HG03066 (cell line): ENCODE data around the gene SNRNP200.
"Not testable (repeated sequence)": the region's sequence is repeated elsewhere in the genome, so short reads cannot be mapped to it uniquely, and the experiment has no call there.

Experiments
- ATAC-seq: cut with Tn5 transposase; IDR thresholded peaks from one replicate; pipeline ENCODE4 v1.9.1; 2021; ENCODE audit warnings: low read depth; ENCODE audit not compliant: unreplicated experiment

SNRNP200 gene

DNA sequence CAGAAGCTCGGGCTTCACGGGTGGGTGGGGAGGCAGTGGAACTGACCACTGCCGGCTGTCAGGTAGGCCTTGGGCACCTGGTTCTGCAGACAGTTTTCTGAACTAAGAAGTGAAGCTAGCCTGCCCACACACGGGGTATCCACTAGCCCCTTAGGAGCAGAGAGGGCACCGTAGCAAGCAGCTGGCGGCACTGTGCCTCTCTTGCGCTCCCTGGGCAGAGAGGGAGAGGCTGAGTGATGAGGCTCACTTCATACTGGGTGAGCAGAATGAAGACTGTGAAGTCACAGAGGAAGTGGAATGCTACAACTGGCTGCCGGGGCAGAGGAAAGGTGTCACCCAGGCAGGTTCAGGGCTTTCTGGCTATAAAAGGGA is 20.5 kb upstream of the SNRNP200 start:
- ATAC-seq: no peak

DNA sequence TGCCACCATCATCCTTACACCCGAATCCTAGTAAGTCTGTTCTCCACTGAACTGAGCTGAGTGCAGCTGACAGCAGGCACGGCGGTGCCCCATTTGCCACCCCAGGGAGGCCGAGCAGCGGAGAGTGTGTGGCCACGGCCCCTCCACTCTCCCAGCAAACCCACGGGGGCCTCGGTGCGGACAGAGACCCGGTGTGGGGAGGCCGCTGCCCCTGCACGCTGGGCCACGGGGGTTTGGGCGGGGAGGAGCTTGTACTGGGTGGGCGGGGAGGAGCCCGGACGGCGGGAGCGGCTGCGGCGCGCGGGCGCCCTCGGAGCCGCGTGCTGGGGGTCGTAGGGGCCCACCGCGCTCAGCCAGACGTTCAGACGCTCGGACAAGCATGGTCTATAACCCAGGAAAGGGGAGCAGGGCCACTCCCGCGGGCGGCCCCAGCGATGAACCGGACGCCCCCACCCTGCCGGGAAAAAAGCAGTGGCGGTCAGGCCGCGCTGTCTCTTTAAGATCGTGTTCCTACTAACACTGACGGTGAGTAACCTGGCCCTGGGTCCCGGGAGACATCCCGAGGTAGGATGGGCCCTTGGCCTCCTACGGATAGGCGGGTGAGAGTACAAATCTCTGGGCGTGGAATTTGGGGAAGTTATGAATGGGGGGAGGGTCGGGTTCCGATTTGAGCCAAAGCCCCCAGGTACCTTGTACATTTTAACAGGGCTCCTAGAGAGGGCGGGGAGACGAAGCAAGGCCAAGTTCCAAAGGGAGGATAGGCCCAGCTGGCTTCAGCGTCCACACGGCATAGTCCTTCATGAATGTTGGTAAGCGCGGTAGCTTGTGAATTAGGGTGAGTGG is 19.9 kb upstream of the SNRNP200 start, which contains the start of gene ITPRIPL1:
Gene ITPRIPL1, plus strand, starts transcription at position 277 of the 843 bp plus-strand sequence. Its CDS starts 523 bp downstream, at position 800.
- no peak for ATAC-seq

- no peak for ATAC-seq
Measured at GRCh38 chr2:96324721-96325040, 19.3 kb upstream of the SNRNP200 start.

DNA sequence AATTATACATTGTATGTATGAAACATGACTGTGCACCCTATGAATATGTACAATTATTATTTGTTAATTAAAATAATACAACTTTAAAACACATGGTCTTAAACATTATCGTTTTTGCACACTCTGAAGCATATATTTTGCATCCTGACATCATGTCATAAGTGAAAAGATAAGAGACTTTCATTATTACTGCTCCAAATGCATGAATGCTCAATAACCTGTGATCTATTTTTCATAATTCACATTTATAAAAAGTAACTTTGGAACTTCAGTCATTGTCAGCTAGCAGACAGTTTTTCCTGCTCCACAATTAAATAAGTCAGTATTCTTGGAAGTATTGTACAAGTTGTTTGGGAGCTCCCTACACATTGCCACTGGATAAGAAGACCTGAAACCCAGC is 18.5 kb upstream of the SNRNP200 start:
- ATAC-seq: no peak

- peak; percentile 18 for ATAC-seq
Measured at GRCh38 chr2:96320728-96321622, 15.6 kb upstream of the SNRNP200 start.

DNA sequence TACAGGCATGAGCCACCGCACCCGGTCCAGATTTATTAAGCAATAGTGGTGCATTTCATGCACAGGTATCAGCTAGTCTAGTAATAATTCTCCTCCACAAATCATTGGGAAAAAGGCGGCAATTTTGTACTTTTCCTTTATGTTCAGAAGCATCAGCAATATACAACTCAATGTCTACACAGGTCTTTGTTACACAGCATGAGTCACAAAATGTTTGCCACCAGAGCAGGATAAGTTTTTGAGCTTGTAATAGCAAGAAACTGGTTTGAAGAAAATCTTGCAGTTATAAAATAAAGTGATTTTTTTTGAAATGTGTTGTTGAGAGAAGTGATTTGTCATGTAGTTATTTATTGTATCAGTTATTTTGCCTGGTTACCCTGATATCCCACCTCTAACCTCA is 15.0 kb upstream of the SNRNP200 start:
- no peak for ATAC-seq

DNA sequence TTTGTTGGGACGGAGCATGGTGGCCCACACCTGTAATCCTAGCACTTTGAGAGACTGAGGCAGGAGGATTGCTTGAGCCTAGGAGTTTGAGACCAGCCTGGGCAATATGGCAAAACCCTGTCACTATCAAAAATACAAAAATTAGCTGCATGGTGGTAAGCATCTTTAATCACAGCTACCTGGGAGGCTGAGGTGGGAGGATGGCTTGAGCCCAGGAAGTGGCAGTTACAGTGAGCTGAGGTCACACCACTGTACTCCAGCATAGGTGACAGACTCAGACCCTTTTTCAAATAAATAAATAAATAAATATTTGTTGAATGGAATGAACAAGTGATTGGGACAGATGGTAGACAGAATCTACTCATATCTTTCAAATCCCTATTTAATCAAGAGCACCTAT is 14.1 kb upstream of the SNRNP200 start:
- ATAC-seq: no peak

- no peak for ATAC-seq
Measured at GRCh38 chr2:96318723-96319122, 13.4 kb upstream of the SNRNP200 start.

GRCh38 chr2:96317584-96317997 is 12.2 kb upstream of the SNRNP200 start:
- ATAC-seq: no peak

GRCh38 chr2:96316999-96317398 is 11.7 kb upstream of the SNRNP200 start:
- no peak for ATAC-seq

- ATAC-seq: no peak
Measured at GRCh38 chr2:96315400-96316071, 10.2 kb upstream of the SNRNP200 start.

DNA sequence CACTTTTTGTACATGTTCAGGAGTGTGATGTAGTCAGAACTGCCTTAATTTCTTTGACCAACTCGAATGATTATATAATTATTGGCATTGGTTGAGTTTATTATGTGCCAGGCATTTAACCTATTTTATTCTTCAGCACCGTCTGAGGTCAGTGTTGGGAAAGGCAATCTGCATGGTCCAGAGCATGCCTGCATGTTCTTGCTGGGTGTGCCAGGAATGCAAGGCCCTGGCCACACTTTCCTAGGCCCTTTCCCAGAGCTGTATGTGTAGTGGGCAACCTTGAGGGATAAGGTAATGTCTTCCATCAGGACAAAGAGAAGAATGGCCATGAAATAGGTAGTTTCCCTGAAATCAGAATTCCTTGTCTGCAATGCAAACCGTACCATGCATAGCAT is 9.7 kb upstream of the SNRNP200 start:
- no peak for ATAC-seq

DNA sequence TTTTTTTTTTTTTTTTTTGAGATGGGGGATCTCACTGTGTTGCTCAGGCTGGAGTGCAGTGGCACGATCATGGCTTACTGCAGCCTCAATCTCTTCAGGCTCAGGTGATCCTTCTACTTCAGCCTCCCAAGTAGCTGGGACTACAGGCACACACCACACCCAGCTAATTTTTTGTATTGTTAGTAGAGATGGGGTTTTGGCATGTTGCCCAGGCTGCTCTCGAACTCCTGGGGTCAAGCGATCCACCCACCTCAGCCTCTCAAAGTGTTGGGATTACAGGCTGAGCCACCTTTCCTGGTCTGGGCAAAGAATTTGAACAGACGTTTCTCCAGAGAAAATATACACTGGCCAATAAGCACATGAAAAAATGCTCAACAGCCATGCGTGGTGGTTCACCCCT is 2.9 kb upstream of the SNRNP200 start:
- ATAC-seq: no peak

DNA sequence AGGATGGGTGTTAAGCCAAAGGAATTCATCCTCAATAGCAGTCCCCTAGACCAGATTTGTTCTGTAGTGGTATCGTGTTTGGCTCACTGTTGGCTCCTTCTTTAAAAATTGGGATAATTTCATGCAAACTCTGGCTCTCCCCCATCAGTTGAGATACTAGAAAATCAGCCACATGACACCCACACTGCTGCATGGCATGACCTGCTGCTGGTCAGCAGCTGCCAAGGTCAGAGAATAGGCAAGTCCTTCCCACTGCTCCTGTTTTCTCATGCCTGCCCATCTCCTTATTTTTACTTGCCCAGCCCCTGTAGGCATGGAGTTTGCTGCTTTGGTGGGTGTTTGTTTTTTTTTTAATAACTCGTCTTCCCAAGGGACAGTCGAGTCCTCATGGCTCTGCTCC is 1.0 kb upstream of the SNRNP200 start:
- no peak for ATAC-seq

GRCh38 chr2:96305979-96306308 is 598 bp upstream of the SNRNP200 start:
- ATAC-seq: no peak

- no peak for ATAC-seq
Measured at GRCh38 chr2:96304606-96305005, 740 bp downstream of the SNRNP200 start.

DNA sequence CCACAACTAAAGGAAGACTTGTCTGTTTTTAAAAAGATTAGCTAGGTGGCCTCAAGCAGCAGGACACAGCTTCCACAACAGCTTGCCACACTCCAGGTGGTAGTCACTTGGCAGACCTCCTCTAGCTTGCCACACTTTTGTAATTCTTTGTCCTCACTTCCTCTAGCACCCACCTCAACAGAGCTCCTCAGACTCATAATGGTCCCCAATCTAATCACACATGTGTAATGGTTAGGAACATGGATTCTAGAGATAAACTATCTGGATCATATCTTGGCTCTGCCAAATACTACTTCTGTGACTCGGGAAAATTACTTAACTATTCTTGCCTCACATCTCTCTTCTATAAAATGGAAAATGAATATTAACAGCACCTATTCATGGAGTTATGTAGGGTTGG is 3.5 kb downstream of the SNRNP200 start:
- no peak for ATAC-seq

DNA sequence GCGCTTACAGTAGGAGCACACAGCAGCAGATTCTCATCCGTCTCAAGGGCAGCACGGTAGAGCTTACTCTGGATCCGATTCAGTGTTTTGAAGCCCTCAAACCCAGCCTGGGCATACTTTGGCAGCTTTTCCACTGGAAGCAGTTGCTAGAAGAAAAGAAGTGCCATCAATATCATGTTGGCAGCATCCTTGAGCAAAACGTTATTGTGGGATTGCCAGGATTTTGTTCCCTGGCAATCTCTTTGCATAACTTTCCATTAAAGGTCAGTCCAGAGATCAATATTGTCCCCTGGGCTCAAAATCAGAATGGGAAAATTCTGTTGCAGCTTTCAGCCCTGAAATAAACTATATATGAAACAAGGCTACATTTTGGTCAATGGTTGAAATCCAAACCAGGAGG is 8.4 kb downstream of the SNRNP200 start:
- no peak for ATAC-seq

GRCh38 chr2:96294271-96294670 is 11.1 kb downstream of the SNRNP200 start:
- not testable (repeated sequence) for ATAC-seq

DNA sequence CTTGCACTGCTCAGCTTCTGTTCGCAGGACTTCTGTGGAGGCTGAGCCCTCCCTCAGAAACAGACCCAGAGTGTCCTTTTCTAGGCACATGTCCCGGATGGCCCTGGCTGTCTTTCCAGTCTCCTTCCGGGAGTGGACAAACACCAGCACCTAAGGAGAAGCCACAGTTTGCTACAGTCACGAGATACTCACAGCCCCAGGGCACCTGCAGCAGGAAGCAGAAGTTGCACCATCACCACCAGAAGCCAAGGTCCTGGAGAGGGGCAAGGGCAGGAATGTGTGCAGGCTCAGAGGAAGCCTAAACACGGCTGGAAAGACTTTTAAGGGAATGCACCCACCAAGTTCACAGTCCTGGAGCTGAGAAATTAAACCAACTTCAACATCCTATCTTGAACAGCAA is 13.6 kb downstream of the SNRNP200 start:
- no peak for ATAC-seq

- ATAC-seq: no peak
Measured at GRCh38 chr2:96287273-96287856, 18.0 kb downstream of the SNRNP200 start.
